Measurements from ENCODE around the gene PBX3. TPM values are rescaled to one million over a fixed set of nuclear protein-coding genes. Genes with fewer than 3 reads are reported as not detected.

PBX3 gene
- total and polyA plus RNA-seq, 2 of the 13 experiments (the other 11 are each of a cell fraction or from before 2014, with no cell fraction given): 6.0 to 11.2 TPM

DNA sequence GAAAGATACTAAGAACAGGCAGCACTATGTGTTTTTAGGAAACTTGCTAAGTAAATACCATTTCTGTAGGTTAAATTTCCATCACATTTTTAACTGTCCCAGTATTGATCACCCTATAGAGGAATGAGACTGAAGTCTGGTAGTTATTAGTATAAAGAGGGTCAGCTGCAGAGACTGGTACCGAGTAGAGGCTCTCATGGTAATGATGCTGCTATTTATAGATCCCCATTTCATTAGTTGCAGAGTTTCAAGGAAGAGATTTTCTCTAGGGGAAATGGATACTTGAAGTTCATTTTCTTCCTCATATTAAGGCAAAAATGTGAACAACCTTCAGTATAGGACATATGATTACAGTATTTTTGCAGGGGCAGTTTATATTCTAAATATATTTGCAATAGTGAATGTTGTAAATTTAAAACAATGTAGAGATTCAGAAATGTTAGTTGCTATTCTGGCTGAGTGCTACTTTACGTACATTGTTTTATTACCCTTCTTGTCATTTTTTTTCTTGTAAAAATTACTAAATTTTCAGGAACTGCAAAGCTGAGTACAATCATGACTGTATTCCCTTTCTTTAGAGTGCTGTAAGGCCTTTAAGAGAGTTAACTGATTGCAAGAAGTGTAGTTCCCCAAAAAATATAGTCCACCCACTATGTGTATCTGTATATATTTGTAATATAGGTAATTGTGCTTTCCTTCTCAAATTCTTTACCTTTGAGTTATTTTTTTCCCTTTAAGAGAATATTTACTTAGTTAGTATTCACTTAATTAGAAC is 14.7 kb downstream of the PBX3 start (continued):
- TF ChIP-seq, protein P1, sequence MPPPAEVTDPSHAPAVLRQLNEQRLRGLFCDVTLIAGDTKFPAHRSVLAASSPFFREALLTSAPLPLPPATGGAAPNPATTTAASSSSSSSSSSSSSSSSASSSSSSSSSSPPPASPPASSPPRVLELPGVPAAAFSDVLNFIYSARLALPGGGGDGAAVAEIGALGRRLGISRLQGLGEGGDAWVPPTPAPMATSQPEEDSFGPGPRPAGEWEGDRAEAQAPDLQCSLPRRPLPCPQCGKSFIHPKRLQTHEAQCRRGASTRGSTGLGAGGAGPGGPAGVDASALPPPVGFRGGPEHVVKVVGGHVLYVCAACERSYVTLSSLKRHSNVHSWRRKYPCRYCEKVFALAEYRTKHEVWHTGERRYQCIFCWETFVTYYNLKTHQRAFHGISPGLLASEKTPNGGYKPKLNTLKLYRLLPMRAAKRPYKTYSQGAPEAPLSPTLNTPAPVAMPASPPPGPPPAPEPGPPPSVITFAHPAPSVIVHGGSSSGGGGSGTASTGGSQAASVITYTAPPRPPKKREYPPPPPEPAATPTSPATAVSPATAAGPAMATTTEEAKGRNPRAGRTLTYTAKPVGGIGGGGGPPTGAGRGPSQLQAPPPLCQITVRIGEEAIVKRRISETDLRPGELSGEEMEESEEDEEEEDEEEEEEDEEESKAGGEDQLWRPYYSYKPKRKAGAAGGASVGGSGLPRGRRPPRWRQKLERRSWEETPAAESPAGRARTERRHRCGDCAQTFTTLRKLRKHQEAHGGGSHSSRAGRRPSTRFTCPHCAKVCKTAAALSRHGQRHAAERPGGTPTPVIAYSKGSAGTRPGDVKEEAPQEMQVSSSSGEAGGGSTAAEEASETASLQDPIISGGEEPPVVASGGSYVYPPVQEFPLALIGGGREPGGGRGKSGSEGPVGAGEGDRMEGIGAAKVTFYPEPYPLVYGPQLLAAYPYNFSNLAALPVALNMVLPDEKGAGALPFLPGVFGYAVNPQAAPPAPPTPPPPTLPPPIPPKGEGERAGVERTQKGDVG (CRISPR knock-in tag; IDR thresholded peaks at IDR 0.05; ENCODE audit: borderline replicate concordance): no peak
- TF ChIP-seq, protein P2, sequence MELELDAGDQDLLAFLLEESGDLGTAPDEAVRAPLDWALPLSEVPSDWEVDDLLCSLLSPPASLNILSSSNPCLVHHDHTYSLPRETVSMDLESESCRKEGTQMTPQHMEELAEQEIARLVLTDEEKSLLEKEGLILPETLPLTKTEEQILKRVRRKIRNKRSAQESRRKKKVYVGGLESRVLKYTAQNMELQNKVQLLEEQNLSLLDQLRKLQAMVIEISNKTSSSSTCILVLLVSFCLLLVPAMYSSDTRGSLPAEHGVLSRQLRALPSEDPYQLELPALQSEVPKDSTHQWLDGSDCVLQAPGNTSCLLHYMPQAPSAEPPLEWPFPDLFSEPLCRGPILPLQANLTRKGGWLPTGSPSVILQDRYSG (CRISPR knock-in tag; IDR thresholded peaks at IDR 0.05): no peak
- no peak for TF ChIP-seq NFE2L1 (CRISPR knock-in tag; IDR thresholded peaks at IDR 0.05; ENCODE audit: borderline replicate concordance)
- TF ChIP-seq, protein P3, sequence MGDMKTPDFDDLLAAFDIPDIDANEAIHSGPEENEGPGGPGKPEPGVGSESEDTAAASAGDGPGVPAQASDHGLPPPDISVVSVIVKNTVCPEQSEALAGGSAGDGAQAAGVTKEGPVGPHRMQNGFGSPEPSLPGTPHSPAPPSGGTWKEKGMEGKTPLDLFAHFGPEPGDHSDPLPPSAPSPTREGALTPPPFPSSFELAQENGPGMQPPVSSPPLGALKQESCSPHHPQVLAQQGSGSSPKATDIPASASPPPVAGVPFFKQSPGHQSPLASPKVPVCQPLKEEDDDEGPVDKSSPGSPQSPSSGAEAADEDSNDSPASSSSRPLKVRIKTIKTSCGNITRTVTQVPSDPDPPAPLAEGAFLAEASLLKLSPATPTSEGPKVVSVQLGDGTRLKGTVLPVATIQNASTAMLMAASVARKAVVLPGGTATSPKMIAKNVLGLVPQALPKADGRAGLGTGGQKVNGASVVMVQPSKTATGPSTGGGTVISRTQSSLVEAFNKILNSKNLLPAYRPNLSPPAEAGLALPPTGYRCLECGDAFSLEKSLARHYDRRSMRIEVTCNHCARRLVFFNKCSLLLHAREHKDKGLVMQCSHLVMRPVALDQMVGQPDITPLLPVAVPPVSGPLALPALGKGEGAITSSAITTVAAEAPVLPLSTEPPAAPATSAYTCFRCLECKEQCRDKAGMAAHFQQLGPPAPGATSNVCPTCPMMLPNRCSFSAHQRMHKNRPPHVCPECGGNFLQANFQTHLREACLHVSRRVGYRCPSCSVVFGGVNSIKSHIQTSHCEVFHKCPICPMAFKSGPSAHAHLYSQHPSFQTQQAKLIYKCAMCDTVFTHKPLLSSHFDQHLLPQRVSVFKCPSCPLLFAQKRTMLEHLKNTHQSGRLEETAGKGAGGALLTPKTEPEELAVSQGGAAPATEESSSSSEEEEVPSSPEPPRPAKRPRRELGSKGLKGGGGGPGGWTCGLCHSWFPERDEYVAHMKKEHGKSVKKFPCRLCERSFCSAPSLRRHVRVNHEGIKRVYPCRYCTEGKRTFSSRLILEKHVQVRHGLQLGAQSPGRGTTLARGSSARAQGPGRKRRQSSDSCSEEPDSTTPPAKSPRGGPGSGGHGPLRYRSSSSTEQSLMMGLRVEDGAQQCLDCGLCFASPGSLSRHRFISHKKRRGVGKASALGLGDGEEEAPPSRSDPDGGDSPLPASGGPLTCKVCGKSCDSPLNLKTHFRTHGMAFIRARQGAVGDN (CRISPR knock-in tag; IDR thresholded peaks at IDR 0.05): no peak
- TF ChIP-seq ZNF670 (CRISPR knock-in tag; IDR thresholded peaks at IDR 0.05; ENCODE audit: borderline replicate concordance): no peak

Measured in HepG2 (cell line).